ENCODE data around the gene INHA.

INHA gene

GRCh38 chr2:219540784-219541504, 31.2 kb upstream of the INHA start:
- peak; percentile 12 for DNase-seq (ENCODE audit: low spot score)

- DNase-seq (ENCODE audit: low spot score) = peak; percentile 77
Observed at GRCh38 chr2:219541611-219542180, 30.4 kb upstream of the INHA start.

GRCh38 chr2:219542931-219543595, 29.0 kb upstream of the INHA start:
- peak; percentile 62 for DNase-seq (ENCODE audit: low spot score)

GRCh38 chr2:219543596-219544358, 28.3 kb upstream of the INHA start, which contains the start of the genes CHPF and TMEM198:
CHPF (minus strand) TSS chr2:219543809; CDS start chr2:219543538, 271 bp downstream.
TMEM198 (plus strand) TSS chr2:219544028; CDS start chr2:219544728, 700 bp downstream.
- DNase-seq (ENCODE audit: low spot score) = peak; percentile 97

- no peak for DNase-seq (ENCODE audit: low spot score)
Observed at GRCh38 chr2:219544567-219544966, 27.5 kb upstream of the INHA start.

DNA sequence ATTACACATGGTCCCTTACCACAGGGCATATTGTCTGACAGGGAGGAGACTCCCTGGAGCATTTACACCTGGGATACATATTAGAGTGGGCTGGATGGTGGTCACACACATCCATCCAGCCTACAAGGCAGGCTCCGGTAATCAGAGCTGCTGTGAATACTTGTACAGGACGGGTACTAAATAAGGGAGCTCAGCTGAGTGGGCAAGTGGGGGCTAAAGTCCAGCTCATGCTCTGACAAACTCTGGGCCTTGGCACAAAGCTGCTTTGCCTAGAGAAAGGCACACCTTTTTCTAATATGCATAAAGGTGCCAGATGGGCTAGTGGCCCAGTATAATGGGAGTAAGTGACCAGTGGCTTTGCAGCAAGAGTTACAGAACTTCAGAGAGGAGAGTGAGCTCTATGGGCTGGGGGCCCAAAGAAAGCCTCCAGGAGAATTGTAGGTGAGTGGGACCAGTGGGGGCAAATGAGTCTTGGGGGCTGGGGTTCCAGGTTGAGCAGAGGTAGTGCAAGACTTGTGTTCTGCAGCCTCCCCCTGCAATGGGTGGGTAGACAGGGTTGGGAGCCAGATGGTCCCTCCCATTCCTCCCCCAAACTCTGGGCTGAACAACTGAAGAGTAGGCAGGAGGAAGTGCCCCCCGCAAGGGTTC, 26.7 kb upstream of the INHA start:
- DNase-seq (ENCODE audit: low spot score) = no peak

GRCh38 chr2:219545943-219546352, 26.2 kb upstream of the INHA start:
- no peak for DNase-seq (ENCODE audit: low spot score)

DNA sequence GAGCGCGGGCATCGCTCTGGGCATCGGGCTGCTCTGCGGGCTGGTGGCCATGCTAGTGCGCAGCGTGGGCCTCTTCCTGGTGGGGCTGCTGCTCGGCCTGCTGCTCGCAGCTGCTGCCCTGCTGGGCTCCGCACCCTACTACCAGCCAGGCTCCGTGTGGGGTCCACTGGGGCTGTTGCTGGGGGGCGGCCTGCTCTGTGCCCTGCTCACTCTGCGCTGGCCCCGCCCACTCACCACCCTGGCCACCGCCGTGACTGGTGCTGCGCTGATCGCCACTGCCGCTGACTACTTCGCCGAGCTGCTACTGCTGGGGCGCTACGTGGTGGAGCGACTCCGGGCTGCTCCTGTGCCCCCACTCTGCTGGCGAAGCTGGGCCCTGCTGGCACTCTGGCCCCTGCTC, 24.5 kb upstream of the INHA start:
- DNase-seq (ENCODE audit: low spot score) = no peak

- DNase-seq (ENCODE audit: low spot score) = no peak
Observed at GRCh38 chr2:219548990-219549389, 23.1 kb upstream of the INHA start.

GRCh38 chr2:219549619-219550018, 22.5 kb upstream of the INHA start:
- DNase-seq (ENCODE audit: low spot score) = no peak

GRCh38 chr2:219551441-219552381, 20.4 kb upstream of the INHA start:
- no peak for DNase-seq (ENCODE audit: low spot score)

GRCh38 chr2:219552382-219553167, 19.5 kb upstream of the INHA start:
- no peak for DNase-seq (ENCODE audit: low spot score)

DNA sequence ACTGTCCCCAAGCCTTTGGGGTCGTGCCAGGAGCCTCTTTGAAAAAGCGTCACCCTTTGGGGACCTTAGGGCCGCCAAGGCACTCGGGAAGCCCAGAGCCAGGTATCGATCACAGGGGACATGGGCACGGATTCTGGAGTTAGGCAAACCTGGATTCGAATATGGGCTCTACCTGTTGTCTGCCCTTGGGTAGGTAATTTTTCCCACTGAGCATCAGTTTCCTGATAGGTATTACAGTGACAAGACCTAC, 19.0 kb upstream of the INHA start:
- DNase-seq (ENCODE audit: low spot score) = no peak

DNA sequence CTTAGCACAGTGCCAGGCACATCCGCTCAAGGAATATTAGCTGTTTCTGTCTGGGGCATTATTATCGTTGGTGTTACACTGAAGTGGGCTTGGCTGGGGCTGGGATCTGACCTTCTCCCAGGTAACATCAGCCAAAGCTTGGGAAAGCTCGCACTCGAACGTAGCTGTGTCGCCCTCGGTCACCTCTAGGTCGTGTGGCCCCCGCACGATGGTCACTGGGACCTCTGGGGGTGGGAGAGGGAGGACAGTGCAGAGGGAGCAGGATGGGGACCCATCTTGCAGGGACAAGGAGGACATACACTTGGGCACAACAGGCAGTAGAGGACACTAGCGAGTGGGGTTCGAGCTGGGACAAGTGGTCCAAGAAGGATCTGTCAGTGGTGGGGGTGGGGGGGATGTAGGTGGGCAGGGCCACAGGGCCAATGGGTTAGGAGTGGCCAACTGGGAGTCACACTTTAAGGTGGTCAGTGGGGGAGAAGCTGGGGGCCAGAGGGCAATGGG, 18.6 kb upstream of the INHA start:
- DNase-seq (ENCODE audit: low spot score) = no peak

DNA sequence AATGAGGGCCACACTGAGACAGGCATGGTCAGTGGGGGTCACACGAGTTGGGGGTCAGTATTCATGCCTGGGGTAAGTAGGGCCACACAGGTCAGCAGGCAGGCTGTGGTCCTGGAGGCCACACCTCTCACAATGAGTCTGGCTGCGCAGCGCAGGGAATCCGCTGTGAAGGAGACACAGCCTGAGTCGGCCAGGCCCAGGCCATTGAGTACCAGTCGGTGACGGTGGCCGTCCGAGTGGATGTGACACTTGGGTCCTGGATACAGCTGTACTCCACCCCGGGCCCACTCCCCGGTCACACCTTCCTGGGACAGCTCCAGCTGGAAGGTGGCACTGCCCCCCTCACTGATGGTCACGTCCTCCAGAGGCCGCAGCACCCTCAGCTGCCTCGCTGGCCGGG, 17.8 kb upstream of the INHA start:
- DNase-seq (ENCODE audit: low spot score) = no peak

DNA sequence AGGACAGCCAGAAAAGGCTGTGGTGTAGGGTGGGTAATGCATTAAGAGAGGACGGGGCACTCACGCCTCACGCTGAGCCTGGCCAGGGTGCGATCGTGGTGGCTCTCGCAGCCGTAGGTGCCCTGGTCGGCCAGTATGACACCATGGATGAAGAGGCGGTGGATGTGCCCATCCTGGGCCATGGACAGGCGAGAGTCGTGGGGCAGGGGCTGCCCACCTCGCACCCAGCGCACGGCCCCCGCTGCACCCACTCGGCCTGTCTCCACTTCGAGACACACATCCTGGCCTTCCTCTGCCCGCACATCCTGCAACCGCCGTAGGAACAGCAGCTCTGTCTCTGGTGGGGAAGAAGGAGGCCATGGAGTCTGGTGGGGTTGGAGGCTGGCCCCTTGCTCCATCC, 16.2 kb upstream of the INHA start:
- DNase-seq (ENCODE audit: low spot score) = no peak

- no peak for DNase-seq (ENCODE audit: low spot score)
Observed at GRCh38 chr2:219556413-219556812, 15.7 kb upstream of the INHA start.

GRCh38 chr2:219557320-219557719, 14.8 kb upstream of the INHA start:
- no peak for DNase-seq (ENCODE audit: low spot score)

DNA sequence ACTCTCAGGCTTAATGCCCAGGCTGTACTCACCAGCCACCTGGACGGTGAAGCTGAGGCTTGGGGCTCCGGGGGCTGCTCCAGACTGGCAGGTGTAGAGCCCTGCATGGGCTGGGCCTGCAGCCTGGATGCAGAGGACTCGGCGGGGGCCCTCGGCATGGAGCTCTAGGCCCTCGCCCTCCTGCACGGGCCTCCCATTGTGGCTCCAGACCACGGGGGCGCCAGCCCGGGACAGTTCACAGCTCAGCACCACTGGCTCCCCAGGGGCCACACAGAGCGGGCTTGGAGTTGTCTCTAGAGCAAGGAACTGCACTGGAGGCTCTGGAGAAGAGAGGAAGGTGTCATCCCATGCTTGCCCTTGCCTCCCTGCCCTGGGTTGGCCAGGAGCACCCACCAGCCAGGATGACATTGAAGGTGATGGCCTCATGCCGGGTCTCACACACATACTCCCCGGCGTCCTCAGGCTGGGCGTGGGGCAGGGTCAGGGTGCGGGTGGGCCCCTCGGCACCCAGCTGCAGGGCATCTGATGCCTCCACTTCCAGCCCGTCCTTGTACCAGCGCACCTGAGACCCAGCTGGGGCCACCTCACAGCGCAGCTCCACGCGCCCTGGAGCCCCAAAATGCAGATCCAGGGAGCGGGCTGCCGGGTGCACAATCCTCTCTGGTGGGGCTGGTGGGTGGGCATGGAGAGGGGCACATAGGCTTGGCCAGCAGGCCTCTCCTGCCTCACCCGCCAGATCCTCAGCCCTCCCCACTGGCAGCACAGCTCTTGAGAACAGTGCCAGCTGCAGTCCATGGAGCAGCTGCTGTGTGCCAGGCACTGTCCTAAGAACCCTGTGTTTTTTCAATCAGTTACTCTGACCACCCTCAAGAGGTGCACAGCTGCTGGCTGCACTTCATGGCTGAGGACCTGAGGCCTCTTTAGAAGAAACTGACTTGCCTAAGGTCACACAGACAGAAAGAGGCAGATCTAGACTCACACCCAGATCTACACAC, 14.0 kb upstream of the INHA start:
- DNase-seq (ENCODE audit: low spot score) = no peak

All from RKO (cell line).